ENCODE results near the gene AFAP1L1.

DNA sequence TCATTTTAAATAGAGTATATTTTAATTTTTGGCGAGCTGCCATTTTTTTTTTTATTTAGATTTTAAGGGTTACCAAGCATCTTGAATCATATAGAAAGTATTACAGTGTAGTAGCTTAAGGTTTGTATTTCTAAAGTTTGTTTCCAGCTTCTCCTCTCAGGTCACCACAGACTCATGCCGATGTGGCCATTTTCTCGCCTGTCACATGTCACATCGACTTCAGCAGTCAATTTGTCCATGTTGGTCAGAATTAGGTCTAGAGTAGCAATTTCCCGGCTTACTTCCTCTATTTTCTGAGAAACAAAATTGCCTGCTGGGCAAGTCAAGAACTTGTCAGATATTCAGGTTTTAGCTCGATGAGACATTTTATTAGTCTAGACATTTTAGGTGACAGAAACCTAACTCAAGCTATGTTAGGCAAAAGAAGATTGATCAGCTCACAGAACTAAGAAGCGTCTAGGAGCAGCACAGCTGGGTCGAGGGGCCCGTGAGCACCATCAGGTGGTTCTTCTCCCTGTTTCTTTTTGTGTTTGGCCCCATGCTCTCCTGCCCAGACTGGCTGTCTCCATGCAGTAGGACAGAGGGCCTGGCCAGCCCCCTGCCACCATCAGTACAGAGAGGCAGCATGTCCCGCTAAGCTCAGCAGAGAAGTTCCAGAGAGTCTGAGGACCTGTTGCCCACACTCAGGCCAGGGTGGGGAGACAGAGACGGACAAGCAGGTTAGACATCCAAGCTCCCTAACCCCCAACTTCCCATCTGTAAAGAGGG is 48.4 kb upstream of the AFAP1L1 start:
- TF ChIP-seq, protein P1, sequence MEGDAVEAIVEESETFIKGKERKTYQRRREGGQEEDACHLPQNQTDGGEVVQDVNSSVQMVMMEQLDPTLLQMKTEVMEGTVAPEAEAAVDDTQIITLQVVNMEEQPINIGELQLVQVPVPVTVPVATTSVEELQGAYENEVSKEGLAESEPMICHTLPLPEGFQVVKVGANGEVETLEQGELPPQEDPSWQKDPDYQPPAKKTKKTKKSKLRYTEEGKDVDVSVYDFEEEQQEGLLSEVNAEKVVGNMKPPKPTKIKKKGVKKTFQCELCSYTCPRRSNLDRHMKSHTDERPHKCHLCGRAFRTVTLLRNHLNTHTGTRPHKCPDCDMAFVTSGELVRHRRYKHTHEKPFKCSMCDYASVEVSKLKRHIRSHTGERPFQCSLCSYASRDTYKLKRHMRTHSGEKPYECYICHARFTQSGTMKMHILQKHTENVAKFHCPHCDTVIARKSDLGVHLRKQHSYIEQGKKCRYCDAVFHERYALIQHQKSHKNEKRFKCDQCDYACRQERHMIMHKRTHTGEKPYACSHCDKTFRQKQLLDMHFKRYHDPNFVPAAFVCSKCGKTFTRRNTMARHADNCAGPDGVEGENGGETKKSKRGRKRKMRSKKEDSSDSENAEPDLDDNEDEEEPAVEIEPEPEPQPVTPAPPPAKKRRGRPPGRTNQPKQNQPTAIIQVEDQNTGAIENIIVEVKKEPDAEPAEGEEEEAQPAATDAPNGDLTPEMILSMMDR (IDR thresholded peaks at IDR 0.05; ENCODE audit: extremely low read depth in 1 of 2, insufficient read depth in 1 of 2, low read depth in 1 of 2, low read length in 2 of 2), result no peak
- no peak for TF ChIP-seq EZH2 (IDR thresholded peaks at IDR 0.05; ENCODE audit: borderline replicate concordance, low read depth, low read length, severe bottlenecking)
- TF ChIP-seq POLR2A (IDR thresholded peaks at IDR 0.05; ENCODE audit: low read depth, low read length), result no peak
- no peak for TF ChIP-seq POLR2AphosphoS5 (IDR thresholded peaks at IDR 0.05; ENCODE audit: insufficient read depth, low read depth, low read length)
- no peak for TF ChIP-seq JUN (IDR thresholded peaks at IDR 0.05; ENCODE audit: borderline replicate concordance, insufficient read depth, insufficient read length, low read depth)
